Erythroblast (primary cell): Measurements from ENCODE around the gene SNX25.

Source experiments
- GATA1 ChIP-seq: IDR thresholded peaks from 2 replicates; pipeline ENCODE4 v1.6.1; 2011; ENCODE audit warnings: low read depth, mild to moderate bottlenecking, control low read depth, low read length, moderate library complexity
- POLR2A ChIP-seq: IDR thresholded peaks from 2 replicates; pipeline ENCODE4 v1.6.1; 2011; ENCODE audit warnings: mild to moderate bottlenecking, low read length

GRCh38 chr4:185276036-185276435 is 66.6 kb downstream of the SNX25 start:
- TF ChIP-seq POLR2A (no peak), GATA1 (no peak)
